CD4-positive, alpha-beta T cell treated with Interferon alpha-2 for 1 hour (primary cell): ENCODE measurements around the gene MAPK6.
A peak's percentile ranks its signal among the peaks of the same experiment; 100 is the strongest.

Experiments used
- DNase-seq, 2 donors: peaks; one replicate each; pipeline ENCODE4 v3.0.0-alpha.2; 2020 to 2022

MAPK6 gene

DNA sequence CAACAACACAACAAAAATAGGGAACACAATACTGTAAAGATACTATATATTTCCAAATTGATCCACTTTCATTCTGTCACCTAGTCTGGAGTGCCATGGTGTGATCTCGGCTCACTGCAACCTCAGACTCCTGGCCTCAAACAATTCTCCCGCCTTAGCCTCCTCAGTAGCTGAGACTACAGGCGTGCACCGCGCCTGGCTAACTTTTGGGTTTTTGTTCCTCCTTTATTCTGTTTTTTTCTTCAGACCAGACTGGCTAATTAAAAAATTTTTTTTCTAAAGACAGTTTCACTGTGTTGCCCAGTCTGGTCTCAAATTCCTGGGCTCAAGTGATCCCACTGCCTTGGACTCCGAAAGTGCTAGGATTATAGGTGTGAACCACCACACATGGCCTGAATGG, 88.2 kb downstream of the MAPK6 start:
- DNase-seq: no peak

DNA sequence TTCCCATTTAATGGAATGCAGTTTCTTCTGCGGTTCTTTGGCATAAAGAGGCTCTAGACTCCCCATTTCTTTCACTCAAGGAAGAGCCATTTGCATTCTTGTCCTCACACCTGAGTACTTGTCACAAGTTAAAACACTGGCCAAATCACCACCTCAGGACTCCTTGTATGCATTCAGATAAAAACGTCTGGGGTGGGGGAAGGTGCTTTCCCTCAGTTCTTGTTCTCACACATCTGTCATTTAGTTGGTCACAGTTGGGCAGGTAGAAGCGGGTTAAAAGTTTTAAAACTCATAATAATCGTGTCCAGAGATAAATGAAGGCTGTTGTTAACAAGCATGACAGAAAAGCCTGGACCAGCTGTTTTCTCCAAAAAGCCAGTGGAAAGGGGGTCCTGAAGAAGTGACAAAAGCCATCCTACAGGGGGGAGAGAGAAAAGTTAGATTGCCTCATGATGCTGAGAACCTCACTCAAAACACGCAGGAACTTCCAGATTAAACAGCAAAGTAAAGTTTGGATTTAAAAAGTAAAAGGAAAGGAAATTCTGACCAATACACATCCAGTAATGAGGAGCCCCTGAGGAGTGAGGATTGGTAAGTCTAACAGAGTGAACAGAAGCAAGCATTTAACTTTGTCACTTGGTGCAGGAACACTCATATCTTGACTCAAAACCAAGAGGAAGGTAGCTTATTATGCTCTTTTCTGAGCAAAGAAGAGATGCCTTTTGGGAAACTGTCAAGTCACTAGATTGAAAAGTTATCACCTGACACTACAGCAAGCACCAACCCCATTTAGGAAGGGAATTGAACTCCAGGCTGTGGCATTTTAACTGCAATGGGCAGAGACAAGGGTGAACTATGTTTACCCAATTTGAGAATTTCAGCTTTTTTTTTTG, 90.8 kb downstream of the MAPK6 start:
- DNase-seq: no peak

DNA sequence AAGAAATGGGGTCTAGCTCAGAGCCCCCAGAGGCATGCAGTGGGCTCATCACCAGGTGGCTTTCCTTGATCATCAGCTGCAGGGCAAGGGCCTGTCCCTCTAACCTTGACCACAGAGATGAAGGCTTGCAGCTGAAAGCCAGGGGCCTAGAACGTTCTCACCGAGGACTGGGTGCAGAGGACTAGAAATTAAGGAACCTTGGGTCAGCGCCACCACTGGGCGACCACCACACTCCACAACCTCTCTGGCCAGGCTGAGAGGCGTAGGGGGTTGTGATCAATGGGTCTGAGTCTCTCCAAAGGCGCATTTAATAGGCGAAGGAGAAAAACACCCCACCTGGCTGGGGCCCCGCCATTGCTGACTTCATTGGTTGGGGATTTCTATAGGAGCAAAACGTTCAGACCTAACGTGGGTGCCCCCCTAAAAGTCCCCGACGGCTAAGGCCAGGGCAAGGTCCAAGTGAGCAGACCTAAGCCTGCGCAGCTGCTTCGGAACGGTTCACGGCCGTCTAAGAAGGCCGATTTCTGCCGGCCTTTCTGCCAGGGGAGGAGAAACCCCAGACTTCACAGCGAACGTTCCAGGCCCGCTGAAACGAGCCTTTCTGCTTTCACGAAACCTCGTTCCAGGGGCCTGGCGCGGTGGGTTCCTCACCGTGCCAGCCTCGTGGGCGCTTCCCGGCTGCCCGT, 92.6 kb downstream of the MAPK6 start:
- DNase-seq: no peak

DNA sequence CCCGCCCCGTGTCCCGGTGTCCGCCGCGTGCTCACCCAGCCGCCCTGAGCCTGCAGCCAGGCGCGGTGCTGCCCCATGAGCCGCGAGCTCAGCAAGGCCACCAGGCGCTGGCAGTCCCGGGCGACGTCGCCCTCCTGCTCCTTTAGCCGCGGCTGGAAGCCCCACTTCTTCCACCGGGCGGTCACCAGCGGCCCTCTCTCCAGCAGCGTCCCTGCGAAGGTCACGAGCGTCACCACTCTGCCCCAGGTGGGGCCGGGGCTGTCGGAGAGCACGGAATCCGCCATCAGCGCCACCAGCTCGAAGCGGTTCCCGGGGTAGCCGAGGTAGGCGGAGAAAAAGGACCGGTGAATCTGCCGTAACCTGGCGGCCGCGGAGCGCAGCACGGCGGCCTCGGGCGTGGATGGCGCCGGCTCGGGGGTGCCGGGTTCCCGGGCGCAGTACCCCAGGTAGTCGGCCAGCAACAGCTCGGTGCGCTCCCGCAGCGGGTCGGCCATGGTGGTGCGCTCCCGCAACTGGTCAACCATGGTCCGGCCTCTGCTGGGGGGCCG, 93.3 kb downstream of the MAPK6 start:
- peak; percentile 20 to 44 for DNase-seq

DNA sequence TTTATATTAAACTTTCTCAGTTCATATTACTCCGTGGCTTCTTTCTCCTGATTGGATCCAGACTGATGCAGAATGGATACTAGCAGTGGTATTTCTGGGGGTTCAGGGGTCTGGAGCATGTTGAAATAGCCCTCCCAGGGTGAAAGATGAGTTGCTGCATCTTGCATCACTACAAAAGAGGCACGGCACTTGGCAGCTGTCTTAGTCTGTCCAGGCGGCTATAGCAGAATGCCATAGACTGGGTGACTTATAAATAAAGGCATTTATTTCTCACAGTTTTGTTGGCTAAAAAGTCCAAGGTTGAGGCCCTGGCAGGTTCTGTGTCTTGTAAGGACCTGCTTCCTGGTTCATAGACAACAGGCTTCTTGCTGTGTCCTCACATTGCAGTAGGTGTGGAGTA, 94.2 kb downstream of the MAPK6 start:
- no peak for DNase-seq

DNA sequence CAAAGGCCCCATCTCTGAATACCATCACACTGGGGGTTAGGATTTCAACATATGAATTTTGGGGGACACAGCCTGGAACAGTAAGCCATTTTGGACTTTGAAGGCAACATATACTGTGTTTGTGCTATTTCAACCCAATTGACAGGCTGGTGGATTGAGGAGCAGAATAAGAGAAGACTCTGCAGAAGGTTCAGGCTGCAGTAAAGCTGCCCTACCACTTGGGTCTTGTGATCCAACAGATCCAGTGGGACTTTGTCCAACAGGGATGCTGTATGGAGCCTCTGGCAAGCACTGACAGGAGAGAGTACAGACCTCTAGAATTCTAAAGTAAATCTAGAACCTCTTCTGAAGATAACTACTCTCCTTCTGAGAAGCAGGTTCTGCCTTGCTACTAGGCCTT, 94.7 kb downstream of the MAPK6 start:
- DNase-seq: no peak

DNA sequence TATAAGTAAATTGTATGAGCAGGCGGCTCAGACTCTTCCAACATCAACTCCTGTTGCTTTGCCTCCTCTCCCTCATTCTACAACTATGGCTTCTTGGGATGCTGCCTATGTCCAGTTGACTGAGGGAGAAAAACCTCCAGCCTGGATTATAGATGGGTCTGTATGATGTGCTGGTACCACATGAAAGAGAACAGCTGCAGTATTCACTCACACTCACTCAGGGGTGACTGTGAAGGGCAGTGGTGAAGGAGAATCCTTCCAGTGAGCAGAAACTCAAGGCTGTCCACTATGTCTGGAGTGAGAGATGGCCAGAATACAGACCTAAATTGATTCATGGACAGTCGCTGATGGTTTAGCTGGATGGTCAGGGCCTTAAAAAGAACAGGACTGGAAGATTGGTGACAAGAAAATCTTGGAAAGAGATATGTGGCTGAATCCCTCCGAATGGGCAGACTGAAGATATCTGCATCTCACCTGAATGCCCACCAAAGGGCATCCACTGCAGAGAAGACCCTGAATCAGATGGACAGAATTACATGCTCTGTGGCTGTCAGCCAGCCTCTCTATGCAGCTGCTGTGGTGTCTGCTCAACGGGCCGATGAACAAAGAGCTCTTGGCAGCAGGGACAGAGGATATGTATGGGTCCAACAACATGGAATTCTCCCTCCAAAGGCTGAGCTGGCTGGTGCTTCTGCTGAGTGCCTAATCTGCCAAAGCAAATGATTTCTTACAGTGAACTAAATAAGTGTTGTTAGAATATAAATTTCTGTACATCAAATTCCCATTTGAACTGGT, 95.4 kb downstream of the MAPK6 start:
- DNase-seq: no peak

DNA sequence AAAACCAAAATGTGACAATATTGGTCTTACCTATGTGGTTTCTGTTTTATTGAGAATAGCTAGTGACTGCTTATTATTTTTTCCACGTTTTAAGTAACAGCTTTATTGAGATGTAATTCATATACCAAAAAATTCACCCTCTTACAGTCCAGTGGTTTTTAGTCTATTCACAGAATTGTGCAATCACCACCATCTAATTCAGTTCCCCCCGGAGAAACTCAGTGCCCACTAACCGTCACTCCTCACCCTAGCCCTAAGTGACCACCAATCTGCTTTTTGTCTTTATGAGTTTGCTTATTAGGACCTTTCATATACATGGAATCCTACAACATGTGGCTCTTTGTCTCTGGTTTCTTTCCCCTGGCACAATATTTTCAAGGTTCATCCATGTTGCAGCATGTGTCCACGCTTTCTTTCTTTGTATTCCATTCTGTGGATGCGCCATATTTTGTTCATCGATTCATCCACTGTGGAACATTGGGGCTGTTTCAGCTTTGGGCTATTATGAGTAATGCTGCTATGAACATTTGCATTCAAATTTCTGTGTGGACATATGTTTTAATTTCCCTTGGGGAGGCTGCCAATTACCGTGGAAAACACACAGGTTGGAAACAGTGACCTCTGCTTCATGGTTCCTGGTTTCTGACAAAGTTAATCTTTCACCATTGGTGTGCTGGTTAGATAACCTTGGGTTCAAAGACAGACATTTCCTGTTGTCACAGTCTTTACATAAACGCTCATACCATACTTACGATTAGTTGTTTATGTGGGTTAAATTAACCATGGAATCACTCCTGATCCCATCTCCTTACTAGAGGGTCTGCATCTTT, 96.8 kb downstream of the MAPK6 start:
- no peak for DNase-seq
